Measurements from ENCODE around the gene HMGCL.
"Not testable (repeated sequence)": the region's sequence is repeated elsewhere in the genome, so short reads cannot be mapped to it uniquely, and the experiment has no call there.

HMGCL gene

DNA sequence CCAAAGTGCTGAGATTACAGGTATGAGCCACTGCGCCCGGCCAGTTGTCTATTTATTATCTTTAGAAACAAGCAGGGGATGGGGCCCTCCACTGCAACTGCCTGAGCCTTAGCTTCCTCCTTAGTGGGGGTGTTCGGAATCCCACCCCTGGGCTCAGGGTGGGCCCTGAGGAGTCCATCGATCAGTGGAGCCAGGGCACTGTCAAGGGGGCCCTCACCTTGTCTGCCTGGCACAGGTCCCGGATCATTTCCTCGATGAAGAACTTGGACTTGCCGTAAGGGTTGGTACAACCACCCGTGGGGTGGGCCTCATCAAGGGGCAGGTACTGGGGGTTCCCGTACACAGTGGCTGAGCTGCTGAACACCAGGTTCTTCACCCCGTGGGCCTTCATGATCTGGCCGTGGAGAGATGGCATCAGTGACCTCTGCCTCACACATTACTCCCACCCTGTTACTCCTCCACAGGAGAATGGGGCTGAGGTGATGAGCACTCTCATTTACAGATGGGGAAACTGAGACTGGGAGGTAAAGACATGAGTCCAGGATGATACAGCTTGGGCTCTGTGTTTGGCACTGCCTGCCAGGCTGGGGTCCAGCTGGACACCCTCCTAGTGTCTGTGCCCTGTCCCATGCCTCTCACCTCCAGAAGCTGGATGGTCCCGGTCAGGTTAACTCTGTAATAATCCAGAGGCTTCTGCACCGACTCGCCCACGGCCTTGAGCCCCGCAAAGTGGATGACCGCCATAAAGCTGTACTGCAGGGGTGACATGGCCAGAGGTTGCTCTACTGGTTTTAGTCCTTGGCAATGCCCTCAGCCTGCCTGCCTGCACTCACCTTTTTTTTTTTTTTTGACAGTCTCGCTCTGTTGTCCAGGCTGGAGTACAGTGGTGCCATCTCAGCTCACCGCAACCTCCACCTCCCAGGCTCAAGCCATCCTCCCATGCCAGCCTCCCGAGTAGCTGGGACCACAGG, 27.5 kb downstream of the HMGCL start:
- no peak for DNase-seq

DNA sequence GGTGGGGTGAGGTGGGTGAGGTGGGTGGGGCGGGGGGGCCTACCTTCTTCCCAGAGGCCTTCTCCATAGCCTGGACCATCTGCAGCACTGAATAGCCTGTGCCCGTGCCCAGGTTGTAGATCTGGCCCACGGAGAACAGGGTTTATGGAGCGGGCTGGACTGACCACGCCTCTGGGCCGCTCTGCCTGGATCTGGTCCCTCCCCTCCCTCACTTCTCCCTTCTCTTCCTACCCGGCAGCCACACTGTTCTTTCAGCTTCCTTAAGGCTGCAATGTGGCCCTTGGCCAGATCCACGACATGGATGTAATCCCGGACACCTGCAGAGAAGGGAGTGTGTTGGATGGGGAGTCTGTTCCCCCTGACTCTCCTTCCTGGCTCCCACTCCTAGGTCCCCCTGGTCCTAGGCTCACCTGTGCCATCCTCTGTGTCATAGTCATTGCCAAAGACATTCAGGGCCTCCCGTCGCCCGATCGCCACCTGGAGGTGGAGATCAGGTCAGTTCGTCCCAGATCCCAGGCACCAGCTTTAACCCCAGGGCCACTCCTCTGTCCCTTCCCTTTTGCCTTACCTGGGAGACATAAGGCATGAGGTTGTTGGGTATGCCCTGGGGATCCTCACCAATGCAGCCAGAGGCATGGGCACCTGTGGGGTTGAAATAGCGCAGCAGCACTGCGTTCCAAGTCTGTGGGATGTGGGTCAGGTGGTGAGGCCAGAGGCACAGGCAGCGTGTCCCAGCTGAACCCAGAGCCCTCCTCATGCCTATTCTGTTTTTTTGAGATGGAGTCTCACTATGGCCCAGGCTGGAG, 28.6 kb downstream of the HMGCL start:
- DNase-seq = no peak

DNA sequence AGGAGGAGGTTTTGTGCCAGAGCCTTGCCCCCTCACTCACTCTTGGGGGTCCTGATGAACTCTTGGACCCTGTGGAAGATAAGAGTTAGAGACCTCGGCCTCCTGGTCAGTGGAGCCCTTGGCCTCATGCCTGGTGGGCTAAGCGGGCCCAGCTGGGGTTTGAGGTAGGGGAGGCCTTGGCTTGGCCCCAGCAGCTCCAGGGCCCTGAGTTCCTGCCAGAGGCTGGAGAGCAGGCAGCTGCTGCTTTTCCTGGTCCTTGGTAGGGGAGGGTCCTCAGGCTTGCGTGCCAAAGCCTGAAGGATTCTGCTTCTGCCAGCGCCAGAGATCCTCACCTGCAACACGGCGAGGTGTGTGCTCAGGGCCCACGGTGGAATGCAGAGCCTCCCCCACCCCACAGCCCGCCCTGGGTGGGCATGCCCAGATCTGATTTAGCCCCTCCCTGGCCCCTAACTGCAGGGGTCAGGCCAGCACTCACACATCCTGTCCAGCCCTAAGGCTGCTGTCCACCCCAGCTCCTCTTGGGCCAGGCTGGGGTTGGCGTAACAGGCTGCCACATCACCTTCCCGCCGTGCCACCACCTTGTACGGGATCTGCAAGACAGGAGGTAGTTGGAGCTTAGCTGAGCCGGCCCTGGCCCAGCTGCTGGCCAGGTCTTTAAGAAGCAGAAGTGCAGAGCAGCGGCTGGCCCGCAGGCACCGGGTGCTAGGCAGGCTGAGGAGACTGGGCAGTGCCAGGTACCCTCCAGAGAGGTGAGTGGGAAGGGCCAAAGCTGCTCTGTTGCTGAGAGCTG, 29.4 kb downstream of the HMGCL start:
- no peak for DNase-seq

DNA sequence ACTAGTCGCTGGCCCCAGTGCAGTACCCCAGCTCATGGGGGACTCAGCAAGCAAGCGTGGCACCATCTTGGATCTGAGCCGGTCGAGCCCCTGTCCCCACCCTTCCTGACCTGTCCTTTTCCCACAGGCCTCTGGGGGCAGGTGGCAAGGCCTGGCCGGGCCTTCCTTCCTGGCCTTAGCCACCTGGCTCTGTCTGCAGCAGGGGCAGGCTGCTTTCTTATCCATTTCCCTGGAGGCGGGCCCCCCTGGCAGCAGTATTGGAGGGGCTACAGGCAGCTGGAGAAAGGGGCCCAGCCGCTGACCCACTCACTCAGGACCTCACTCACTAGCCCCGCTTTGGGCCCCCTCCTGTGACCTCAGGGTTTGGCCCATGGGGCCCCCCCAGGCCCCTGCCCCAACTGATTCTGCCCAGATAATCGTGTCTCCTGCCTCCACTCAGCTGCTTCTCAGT, 30.5 kb downstream of the HMGCL start:
- DNase-seq = not testable (repeated sequence)

DNA sequence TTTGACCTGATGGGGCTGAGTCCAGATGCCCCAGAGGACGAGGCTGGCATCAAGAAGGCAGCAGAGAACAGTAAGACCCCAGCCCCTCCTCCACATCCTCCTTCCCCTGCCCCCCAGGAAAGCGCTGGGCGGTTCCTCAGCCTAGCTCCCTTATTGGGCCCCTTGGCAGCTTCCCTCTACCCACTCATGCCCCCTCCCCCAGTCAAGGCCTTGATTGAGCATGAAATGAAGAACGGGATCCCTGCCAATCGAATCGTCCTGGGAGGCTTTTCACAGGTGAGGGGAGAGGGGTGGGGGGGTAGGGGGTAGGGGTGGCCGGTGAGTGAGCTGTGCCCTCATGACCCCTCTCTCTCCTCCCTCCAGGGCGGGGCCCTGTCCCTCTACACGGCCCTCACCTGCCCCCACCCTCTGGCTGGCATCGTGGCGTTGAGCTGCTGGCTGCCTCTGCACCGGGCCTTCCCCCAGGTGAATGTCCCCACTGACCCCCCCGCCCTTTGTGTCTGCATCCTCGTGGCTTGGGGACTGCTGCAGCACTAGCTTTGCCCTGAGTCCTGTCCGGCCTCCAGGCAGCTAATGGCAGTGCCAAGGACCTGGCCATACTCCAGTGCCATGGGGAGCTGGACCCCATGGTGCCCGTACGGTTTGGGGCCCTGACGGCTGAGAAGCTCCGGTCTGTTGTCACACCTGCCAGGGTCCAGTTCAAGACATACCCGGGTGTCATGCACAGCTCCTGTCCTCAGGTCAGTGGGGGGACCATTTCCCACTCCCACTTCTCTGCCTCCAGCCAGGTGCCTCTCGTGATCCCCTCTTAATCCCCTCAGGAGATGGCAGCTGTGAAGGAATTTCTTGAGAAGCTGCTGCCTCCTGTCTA, 31.1 kb downstream of the HMGCL start:
- DNase-seq = no peak

DNA sequence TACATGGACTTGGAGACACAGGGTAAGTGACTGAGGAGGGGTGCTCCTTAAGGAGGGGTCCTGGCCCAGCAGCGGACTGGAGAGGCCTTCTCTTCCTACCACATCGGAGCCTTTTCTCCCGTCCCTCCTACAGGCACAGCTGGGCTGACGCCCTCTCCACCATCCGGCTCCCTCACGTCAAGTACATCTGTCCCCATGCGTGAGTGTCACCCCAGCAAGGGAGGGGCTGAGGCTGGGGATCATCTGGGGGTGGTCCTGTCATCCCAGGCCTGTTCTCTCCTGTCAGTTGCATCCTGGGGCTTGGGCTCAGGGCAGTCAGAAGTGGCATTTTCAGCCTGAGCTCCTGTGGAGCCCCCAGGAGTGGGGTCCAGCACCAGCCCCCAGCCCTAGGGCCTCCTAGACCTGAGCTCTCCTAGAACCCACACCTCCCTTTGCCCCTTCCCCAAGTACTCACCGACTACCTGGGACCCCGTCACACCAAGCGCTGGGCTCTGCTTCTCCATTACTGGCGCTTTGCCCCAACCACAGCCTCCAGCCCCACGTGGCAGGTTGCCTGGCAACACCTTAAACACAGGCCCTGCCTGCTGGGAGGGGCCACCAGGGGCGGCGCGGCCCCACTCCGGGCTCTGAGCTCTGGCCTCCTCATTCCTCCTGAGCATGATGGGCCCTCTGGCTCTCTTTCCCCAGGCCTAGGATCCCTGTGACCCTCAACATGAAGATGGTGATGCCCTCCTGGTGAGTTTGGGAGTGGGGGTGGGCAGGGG, 32.0 kb downstream of the HMGCL start:
- peak; percentile 40 for DNase-seq

DNA sequence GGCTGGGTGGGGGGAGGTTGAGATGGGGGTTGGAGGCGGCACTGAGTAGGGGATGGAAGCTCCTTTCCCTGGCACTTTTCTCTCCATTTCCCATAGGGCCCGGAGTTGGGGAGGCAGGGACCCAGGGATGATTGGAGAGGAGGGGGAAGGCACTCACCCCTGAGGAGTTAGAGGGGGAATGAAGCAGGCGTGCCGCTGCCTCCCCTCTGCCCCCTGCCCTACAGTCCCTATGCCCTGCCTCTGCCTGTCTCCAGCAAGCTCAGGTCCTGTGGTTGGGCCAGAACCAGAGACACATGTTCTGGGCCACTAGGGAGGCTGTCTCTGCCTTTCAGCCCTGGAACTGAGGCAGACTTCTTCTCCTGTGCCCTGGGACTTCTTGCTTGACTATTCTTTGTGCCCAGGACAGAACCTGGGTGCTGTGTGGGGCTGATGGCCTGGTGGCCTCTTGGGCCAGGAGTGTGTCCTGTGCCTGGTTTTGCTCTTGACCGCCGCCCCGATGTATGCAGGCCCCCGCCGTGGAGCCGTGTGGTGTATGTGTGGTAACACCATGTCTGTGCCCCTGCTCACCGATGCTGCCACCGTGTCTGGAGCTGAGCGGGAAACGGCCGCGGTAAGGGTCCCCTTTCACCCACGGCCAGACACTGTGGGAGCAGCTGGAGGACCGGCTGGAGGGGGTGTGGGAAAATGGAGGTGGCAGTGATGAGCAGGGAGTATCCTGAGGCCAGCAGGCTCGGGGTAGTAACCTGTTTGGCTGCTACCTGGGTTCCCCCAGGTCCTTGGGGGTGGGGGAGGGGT, 32.9 kb downstream of the HMGCL start:
- no peak for DNase-seq

DNA sequence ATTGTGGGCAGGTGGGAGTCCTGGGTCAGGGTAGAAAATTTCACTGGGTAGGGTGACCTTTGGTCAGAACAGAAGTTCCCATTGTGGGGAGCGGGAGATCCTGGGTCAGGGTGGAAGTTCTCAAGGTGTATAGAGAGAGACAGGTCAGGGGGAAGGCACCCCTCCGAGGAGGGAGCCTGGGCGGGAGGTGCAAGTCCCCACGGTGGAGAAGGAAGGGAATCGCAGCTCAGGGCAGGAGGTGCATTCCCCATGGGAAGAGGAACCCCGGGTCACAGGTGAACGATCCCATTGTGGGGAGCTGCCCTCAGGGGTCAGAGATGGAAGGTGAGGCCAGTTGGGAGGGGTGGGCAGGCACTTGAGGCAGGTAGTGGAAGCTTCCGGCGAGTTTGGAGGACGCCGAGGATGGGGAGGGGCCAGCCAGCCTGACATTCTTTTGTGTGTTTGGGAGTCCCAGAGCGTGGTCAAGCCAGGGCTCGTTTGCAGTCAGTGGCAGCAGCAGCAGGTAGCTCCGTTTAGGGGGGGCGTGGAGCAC, 33.6 kb downstream of the HMGCL start:
- no peak for DNase-seq

DNA sequence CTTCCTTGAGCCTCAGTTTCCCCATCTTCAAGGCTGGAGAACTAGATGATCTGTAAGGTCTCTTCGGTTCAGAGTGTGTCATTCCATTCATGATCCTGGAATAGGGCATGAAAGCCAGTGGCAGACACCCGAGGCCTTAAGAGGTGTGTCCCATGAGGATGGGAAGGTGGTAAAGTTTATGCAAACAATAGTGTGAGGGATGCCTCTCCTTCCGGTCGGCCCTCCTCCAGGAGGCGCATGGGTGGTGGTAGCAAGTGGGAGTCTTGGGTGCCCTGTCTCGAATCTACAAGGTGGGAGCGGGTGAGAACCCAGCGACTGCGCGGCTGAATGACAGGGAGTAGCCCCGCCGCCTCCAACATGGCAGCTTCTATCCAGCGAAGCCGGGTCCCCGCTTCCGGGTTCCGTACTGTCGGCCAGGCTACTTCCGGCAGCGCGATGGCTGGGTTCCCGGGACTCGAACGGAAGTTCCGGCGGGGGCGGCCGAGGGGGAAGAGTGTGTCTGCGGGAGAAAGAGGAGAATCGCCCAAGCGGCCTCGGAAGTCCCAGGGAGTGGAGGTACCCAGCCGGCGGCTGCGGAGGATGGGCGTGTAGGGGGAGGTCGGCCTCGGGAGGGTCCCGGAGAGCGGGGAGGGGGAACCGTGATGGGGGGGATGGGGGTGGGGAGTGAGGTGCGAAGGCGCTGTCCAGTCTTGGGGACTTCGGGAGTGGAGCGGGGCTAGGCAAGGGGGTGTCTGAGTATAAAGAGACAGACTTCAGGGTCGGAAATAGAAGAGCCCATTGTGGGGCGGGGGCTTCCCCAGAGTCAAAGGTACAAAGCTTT, 34.3 kb downstream of the HMGCL start, which contains the start of gene LYPLA2:
TSS of gene LYPLA2 (plus strand) at position 450 of the 820 bp plus-strand sequence. CDS start 1,538 bp downstream, outside the sequence.
- DNase-seq = peak; percentile 82

DNA sequence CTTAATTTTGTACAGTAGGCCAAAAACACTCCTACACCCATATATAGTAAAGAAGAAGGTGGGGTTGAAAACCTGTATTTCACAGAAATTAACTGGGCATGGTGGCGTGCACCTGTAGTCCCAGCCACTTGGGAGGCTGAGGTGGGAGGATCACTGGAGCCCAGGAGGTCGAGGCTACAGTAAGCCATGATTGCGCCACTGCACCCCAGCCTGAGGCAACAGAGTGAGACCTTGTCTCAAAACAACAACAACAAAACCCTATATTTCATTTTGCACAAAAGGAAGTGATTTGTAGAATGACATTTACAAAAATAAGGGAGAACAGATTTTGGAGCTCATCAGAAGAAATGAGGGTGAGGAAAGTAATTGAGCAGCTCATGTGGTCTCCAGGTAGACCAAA, 36.5 kb downstream of the HMGCL start:
- no peak for DNase-seq

DNA sequence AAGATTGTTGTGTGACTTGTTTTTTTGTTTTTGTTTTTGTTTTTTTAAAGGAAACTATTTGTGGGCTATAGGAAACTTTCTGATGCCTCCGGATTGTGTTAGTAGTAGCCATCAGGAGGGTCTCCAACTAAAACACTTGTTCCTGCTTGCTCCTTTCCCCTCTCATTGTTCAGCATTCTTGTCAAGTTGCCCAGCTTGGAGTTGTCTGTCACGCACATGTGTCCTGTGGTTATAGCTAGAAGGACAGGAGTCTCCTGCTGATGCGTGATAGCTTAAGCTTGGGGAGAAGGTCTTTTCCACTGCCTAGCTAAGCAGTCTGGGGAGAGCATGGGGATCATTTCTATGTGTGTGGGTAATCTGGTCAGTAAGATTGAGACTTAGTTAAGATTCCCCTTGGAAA, 37.5 kb downstream of the HMGCL start:
- DNase-seq = no peak

DNA sequence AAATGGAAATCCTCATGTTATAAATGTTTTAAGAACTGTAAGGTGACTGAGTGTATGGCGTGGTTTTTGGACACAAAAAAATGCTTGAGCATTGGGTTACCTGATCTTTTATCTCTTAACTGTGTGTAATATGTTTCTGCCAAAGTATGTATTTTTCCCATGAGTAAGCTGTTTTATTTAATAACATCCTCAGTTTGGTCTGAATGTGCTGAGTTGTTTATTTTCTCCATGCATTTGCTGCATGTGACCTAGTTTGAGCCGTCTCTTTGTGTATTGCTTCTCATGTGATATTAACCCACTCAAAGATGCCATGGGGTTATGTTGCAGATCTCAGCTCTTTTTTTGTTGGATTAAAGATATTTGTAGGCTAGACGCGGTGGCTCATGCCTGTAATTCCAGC, 40.4 kb downstream of the HMGCL start:
- DNase-seq = no peak

DNA sequence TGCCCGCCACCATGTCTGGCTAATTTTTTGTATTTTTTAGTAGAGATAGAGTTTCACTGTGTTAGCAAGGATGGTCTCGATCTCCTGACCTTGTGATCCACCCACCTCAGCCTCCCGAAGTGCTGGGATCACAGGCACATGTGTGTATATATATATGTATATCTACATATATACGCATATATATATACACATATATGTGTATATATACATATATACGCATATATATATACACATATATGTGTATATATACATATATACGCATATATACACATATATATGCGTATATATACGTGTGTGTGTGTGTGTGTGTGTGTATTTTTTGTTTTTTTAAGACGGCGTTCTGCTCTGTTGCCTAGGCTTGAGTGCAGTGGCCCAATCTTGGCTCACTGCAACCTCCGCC, 42.1 kb downstream of the HMGCL start:
- DNase-seq = not testable (repeated sequence)

DNA sequence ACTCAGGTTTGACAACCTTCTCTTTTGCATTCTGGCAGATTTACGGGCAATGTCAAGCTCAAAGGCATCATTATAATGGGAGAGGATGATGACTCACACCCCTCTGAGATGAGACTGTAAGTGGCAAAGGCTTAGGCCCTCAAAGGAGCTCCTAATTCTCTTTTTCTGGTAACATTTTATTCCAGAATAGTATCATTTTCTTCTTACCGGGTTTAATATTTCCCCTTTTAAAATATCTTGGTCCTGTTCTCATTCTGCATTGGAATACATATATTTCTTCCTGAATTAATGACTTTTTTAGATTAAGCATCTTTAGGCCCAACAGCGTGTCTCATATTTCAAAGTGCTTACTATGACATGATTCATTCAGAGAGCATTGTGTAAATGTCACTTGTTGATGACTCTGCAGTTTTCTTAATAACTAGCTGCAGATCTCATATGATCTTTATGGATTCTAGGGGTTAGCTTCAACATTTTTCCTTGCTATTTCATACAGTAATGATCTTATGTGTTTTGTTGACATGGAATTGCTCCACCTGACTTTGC, 45.3 kb downstream of the HMGCL start:
- no peak for DNase-seq

DNA sequence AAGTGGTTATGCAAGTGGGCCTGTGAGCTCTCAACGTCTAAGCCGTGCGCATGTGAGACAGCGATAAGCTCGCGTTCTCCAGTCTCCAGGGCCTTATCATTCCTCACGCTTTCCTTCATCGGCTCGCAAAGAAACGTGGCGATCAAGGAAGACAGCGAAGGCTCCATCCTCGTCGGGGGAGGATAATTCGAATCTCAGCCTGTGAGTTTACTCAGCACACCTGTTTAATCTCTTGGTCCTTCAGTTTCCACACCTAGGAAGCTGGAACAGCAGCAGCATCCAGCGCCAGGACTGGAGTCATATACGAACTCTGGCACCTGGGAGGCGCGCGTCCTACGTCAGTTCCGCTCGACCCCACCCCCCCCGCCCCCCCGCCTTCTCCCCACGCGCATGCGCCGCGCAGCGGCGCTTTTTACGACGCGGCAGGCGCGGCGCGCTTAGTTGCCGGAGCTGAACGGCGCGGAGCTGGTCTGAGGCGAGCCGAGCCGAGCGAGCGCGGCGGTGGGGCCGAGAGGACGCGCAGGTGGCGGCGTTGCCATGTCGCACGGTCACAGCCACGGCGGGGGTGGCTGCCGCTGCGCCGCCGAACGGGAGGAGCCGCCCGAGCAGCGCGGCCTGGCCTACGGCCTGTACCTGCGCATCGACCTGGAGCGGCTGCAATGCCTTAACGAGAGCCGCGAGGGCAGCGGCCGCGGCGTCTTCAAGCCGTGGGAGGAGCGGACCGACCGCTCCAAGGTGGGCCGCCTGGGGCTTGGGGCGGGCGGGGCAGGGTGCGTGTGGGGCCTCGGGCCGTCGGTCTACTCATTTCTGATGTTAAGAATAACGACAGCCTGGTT, 47.0 kb downstream of the HMGCL start, which contains the start of gene PITHD1:
TSS of gene PITHD1 (plus strand) at position 440 of the 836 bp plus-strand sequence. CDS start at position 538, 98 bp downstream.
- peak; percentile 72 for DNase-seq

DNA sequence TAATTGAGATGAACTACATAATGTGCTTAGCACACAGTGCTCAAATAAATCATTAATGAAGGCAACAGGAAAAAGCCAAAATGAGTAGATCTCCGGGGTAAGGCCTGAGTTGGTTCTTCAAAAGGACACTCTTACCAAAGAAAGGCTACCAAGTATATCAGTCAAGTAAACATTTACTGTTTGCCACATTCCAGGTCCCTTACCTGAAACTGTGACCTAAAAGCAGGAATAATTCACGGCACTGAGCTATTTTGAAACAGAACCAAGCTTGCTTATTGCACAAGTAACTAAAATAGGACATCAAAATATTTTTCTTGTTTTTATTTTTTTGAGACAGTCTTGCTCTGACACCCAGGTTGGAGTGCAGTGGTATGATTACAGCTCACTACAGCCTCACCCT, 49.0 kb downstream of the HMGCL start:
- no peak for DNase-seq

DNA sequence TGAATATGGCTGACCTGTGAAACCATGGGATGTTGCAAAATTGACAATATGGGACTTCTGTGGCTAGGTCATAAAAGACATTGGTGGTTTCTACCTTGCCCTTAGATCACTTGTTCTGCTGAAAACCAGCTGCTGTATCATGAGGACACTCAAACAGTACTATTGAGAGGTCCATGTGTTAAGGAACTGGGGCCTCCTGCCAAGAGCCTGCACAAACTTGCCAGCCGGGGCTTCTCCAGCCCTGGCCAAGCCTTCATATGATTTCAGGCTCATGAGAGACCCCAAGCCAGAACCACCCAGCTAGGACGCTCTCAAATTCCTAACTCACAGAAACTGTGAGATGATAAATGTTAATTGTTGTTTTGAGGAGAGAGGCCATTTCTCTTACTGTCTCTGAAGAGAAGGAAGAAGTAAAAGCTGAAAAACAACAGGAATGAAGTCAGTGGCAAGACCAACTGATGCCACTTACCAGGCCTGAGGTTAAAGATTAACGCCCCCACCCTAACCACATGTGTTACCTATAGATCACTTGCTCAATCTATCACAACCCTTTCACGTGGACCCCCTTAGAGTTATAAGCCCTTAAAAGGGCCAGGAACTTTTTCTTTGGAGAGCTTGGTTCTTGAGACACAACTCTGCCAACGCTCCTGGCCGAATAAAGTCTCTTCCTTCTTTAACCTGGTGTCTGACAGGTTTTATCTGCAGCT, 50.9 kb downstream of the HMGCL start:
- no peak for DNase-seq
